IPS-18c (cell line): ENCODE results near the gene DIAPH2.
"Not testable (repeated sequence)": the region's sequence is repeated elsewhere in the genome, so short reads cannot be mapped to it uniquely, and the experiment has no call there.

Source experiments
- H3K4me3 ChIP-seq: 2 replicates; pipeline ENCODE4 v1.7.0; 2013; ENCODE audit warnings: low read depth, mild to moderate bottlenecking, low read length, moderate library complexity; ENCODE audit not compliant: insufficient read depth
- H3K9me3 ChIP-seq: one replicate; pipeline ENCODE4 v1.6.1; 2013; ENCODE audit warnings: mild to moderate bottlenecking, low read length, moderate library complexity; ENCODE audit not compliant: control insufficient read depth, insufficient read depth

Gene DIAPH2

GRCh38 chrX:97398030-97398551 is 713.4 kb downstream of the DIAPH2 start:
- Histone ChIP-seq H3K4me3 (no peak overlapping the region), H3K9me3 (no peaks in the 10 kb centered on the region)

- Histone ChIP-seq H3K9me3 (no peaks in the 10 kb centered on the region), H3K4me3 (no peak overlapping the region)
Observed at GRCh38 chrX:97399400-97399799, 714.8 kb downstream of the DIAPH2 start.

GRCh38 chrX:97400492-97400891 is 715.9 kb downstream of the DIAPH2 start:
- no peak overlapping the region for H3K4me3 ChIP-seq

GRCh38 chrX:97401154-97401553 is 716.5 kb downstream of the DIAPH2 start:
- no peaks in the 10 kb centered on the region for H3K9me3 ChIP-seq

More at GRCh38 chrX:97400492-97400891, 715.9 kb downstream of the DIAPH2 start:
- H3K9me3 ChIP-seq: no peaks in the 10 kb centered on the region

GRCh38 chrX:97401586-97402136 is 717.0 kb downstream of the DIAPH2 start:
- Histone ChIP-seq H3K9me3 (no peaks in the 10 kb centered on the region), H3K4me3 (no peak overlapping the region)

More at GRCh38 chrX:97401154-97401553, 716.5 kb downstream of the DIAPH2 start:
- H3K4me3 ChIP-seq: no peak overlapping the region

- H3K9me3 ChIP-seq: no peaks in the 10 kb centered on the region
- no peak overlapping the region for H3K4me3 ChIP-seq
Observed at GRCh38 chrX:97402333-97402732, 717.7 kb downstream of the DIAPH2 start.

- H3K9me3 ChIP-seq: no peaks in the 10 kb centered on the region
- H3K4me3 ChIP-seq: no peak overlapping the region
Observed at GRCh38 chrX:97402903-97403302, 718.3 kb downstream of the DIAPH2 start.

- no peak overlapping the region for H3K4me3 ChIP-seq
- H3K9me3 ChIP-seq: peaks cover 2% of the 10 kb centered on the region
Observed at GRCh38 chrX:97405031-97405660, 720.5 kb downstream of the DIAPH2 start.

- not testable (repeated sequence) for H3K9me3 ChIP-seq, H3K4me3 ChIP-seq
Observed at GRCh38 chrX:97409632-97410415, 725.2 kb downstream of the DIAPH2 start.

- no peak overlapping the region for H3K4me3 ChIP-seq
- H3K9me3 ChIP-seq: no peaks in the 10 kb centered on the region
Observed at GRCh38 chrX:97416461-97416860, 731.8 kb downstream of the DIAPH2 start.

GRCh38 chrX:97429101-97429500 is 744.5 kb downstream of the DIAPH2 start:
- no peaks in the 10 kb centered on the region for H3K9me3 ChIP-seq
- no peak overlapping the region for H3K4me3 ChIP-seq

GRCh38 chrX:97431281-97431680 is 746.6 kb downstream of the DIAPH2 start:
- Histone ChIP-seq H3K9me3 (no peaks in the 10 kb centered on the region), H3K4me3 (no peak overlapping the region)

GRCh38 chrX:97446298-97446882 is 761.7 kb downstream of the DIAPH2 start:
- no peak overlapping the region for H3K4me3 ChIP-seq
- no peaks in the 10 kb centered on the region for H3K9me3 ChIP-seq

- no peak overlapping the region for H3K4me3 ChIP-seq
Observed at GRCh38 chrX:97447306-97447705, 762.7 kb downstream of the DIAPH2 start.

GRCh38 chrX:97452283-97452682 is 767.6 kb downstream of the DIAPH2 start:
- no peaks in the 10 kb centered on the region for H3K9me3 ChIP-seq
- no peak overlapping the region for H3K4me3 ChIP-seq

More at GRCh38 chrX:97447306-97447705, 762.7 kb downstream of the DIAPH2 start:
- H3K9me3 ChIP-seq: no peaks in the 10 kb centered on the region

GRCh38 chrX:97461763-97462162 is 777.1 kb downstream of the DIAPH2 start:
- H3K4me3 ChIP-seq: no peak overlapping the region

GRCh38 chrX:97471071-97471470 is 786.4 kb downstream of the DIAPH2 start:
- H3K9me3 ChIP-seq: no peaks in the 10 kb centered on the region
- H3K4me3 ChIP-seq: no peak overlapping the region

More at GRCh38 chrX:97461763-97462162, 777.1 kb downstream of the DIAPH2 start:
- H3K9me3 ChIP-seq: no peaks in the 10 kb centered on the region
